Endothelial cell of umbilical vein (primary cell): Measurements from ENCODE around the gene TMEM109. TPM values are rescaled to one million over a fixed set of nuclear protein-coding genes. Genes with fewer than 3 reads are reported as not detected.

Experiments used
- BruUV-seq: library from RNA; stranded (reverse); fragments of 400-500 nt; replicated peaks from 2 replicates; lab custom pipeline; 2021; lab: Mats Ljungman, UMichigan
- CTCF ChIA-PET: fragments of 300-600, 350-600 bp; sonication (Branson Sonifier 250); formaldehyde crosslinking; loops from one replicate; lab custom pipeline; 2021; ENCODE audit warnings: antibody characterized with exemption, inconsistent platforms; lab: Charles Lee
- POLR2A ChIA-PET: fragments of 300-600, 350-600 bp; sonication (Branson Sonifier 250); formaldehyde crosslinking; loops from one replicate; lab custom pipeline; 2021; ENCODE audit warnings: antibody characterized with exemption, inconsistent platforms; lab: Charles Lee
- DNase-seq: peaks from one replicate; pipeline ENCODE4 v3.0.0-alpha.2; 2011; ENCODE audit warnings: low read depth, low spot score
- FAIRE-seq: peaks from 2 replicates; lab custom pipeline; 2011; peaks lifted over from hg19 to GRCh38; lab: Jason Lieb, UNC
- H2AFZ ChIP-seq: 2 replicates; pipeline ENCODE4 v1.6.0; 2012; ENCODE audit warnings: low read depth, low read length, control low read depth, inconsistent platforms
- H3K27ac ChIP-seq: 2 replicates; pipeline ENCODE4 v1.5.1; 2011; ENCODE audit warnings: low read depth, mild to moderate bottlenecking, control low read depth, low read length, moderate library complexity; ENCODE audit not compliant: insufficient read depth
- H3K27me3 ChIP-seq, 2 experiments: 2 replicates each; pipeline versions ENCODE4 v1.6.0 to v1.6.1; 2011; ENCODE audit warnings: low read length in 2 of 2, mixed read lengths in 1 of 2; ENCODE audit not compliant: control insufficient read depth in 2 of 2, insufficient read depth in 2 of 2
- H3K36me3 ChIP-seq, 2 experiments: 2 replicates in 1 of 2; 3 replicates in 1 of 2; pipeline ENCODE4 v1.5.1; 2011; ENCODE audit warnings: low read length in 2 of 2, mild to moderate bottlenecking in 1 of 2, moderate library complexity in 1 of 2; ENCODE audit not compliant: control insufficient read depth in 2 of 2, insufficient read depth in 2 of 2; ENCODE audit errors: extremely low read depth in 1 of 2
- H3K4me1 ChIP-seq: 3 replicates; pipeline ENCODE4 v1.5.1; 2011; ENCODE audit warnings: mild to moderate bottlenecking, low read length; ENCODE audit not compliant: control insufficient read depth, insufficient read depth; ENCODE audit errors: extremely low read depth
- H3K4me2 ChIP-seq: 2 replicates; pipeline ENCODE4 v1.6.1; 2011; ENCODE audit warnings: low read length, control low read depth, mixed read lengths; ENCODE audit not compliant: insufficient read depth
- H3K4me3 ChIP-seq, 3 experiments: fragments of 200-600 bp in 1 of 3; sonication (generic), shearing (Covaris generic) in 1 of 3; replicated peaks in 1 of 3; 2 replicates each; pipeline ENCODE4 v1.5.1; 2011 to 2016; ENCODE audit warnings: control low read depth in 3 of 3, low read length in 3 of 3, mild to moderate bottlenecking in 2 of 3, inconsistent platforms in 1 of 3, low read depth in 1 of 3, moderate library complexity in 1 of 3; ENCODE audit not compliant: insufficient read depth in 1 of 3
- H3K79me2 ChIP-seq: 2 replicates; pipeline ENCODE4 v1.6.0; 2012; ENCODE audit warnings: low read length, inconsistent platforms; ENCODE audit not compliant: control insufficient read depth, insufficient read depth
- H3K9ac ChIP-seq: replicated peaks from 2 replicates; pipeline ENCODE3; 2011; ENCODE audit warnings: low read length, control low read depth; ENCODE audit not compliant: insufficient read depth; ENCODE audit errors: extremely low read depth
- H3K9me1 ChIP-seq: replicated peaks from 3 replicates; pipeline ENCODE4 v1.6.0; 2011; ENCODE audit warnings: mild to moderate bottlenecking, low read length; ENCODE audit not compliant: control insufficient read depth, insufficient read depth; ENCODE audit errors: extremely low read depth
- H3K9me3 ChIP-seq: replicated peaks from 2 replicates; pipeline ENCODE4 v1.5.1; 2012; ENCODE audit warnings: low read length, inconsistent platforms; ENCODE audit not compliant: control insufficient read depth, insufficient read depth
- H4K20me1 ChIP-seq: replicated peaks from 2 replicates; pipeline ENCODE3; 2011; ENCODE audit warnings: mild to moderate bottlenecking, low read length; ENCODE audit not compliant: control insufficient read depth, insufficient read depth; ENCODE audit errors: extremely low read depth
- CTCF ChIP-seq, 2 donors: IDR thresholded peaks; 1 replicate in 1 of 2; 2 replicates in 1 of 2; pipeline ENCODE4 v1.5.1; 2011; ENCODE audit warnings: low read length in 2 of 2, mild to moderate bottlenecking in 2 of 2, moderate library complexity in 2 of 2, control low read depth in 1 of 2, inconsistent platforms in 1 of 2, low read depth in 1 of 2; ENCODE audit not compliant: insufficient read depth in 1 of 2; ENCODE audit errors: extremely low read depth in 1 of 2
- EZH2 ChIP-seq: IDR thresholded peaks from 2 replicates; pipeline ENCODE4 v1.6.1; 2012; ENCODE audit warnings: borderline replicate concordance, low read depth, mild to moderate bottlenecking, moderate library complexity, low read length, inconsistent platforms; ENCODE audit not compliant: severe bottlenecking
- FOS ChIP-seq: IDR thresholded peaks from 2 replicates; pipeline ENCODE4 v1.6.1; 2011; ENCODE audit warnings: mild to moderate bottlenecking, low read length, moderate library complexity, borderline replicate concordance; ENCODE audit not compliant: insufficient read depth
- GATA2 ChIP-seq: IDR thresholded peaks from 2 replicates; pipeline ENCODE4 v1.7.0; 2011; ENCODE audit warnings: low read depth, mild to moderate bottlenecking, moderate library complexity, mixed read lengths, low read length; ENCODE audit not compliant: insufficient read length, insufficient read depth
- JUN ChIP-seq: IDR thresholded peaks from 2 replicates; pipeline ENCODE4 v1.6.1; 2011; ENCODE audit warnings: borderline replicate concordance, low read depth; ENCODE audit not compliant: insufficient read length, insufficient read depth
- MAX ChIP-seq: IDR thresholded peaks from 2 replicates; pipeline ENCODE4 v1.6.1; 2011; ENCODE audit not compliant: insufficient read depth, insufficient read length
- POLR2A ChIP-seq: IDR thresholded peaks from 2 replicates; pipeline ENCODE4 v1.6.1; 2012; ENCODE audit warnings: low read depth, mild to moderate bottlenecking, control low read depth, low read length
- POLR2AphosphoS5 ChIP-seq: IDR thresholded peaks from 2 replicates; pipeline ENCODE4 v1.6.1; 2012; ENCODE audit warnings: low read depth, mild to moderate bottlenecking, control low read depth, low read length, moderate library complexity; ENCODE audit not compliant: insufficient read depth
- dilution Hi-C: fragments of 300-500 bp; cut with MboI; formaldehyde crosslinking; loops from one replicate; pipeline ENCODE4 v1.15.0; 2019; ENCODE audit warnings: low sequenced_read_pairs; ENCODE audit not compliant: extremely low pct_ligation_motif_present
- intact Hi-C: fragments of 100-400 bp; cut with micrococcal nuclease; formaldehyde crosslinking; loops from one replicate; pipeline ENCODE4 v1.10.0; 2022
- polyA plus RNA-seq, 4 experiments: library from polyadenylated mRNA; depleted of rRNA in 3 of 4; stranded (reverse) in 3 of 4; unstranded in 1 of 4; fragments of >200 nt; gene quantifications; 2 replicates each; pipeline versions ENCODE4 v1.2.1 to v1.2.3, GENCODE V29; 2011 to 2012; ENCODE audit warnings: missing spikeins in 1 of 4
- total RNA-seq: library from RNA; stranded (reverse); gene quantifications from 2 replicates; pipeline ENCODE4 v1.2.3, GENCODE V29; 2021

Gene TMEM109
- total and polyA plus RNA-seq, 2 donors (not counting 3 experiments of a cell fraction or from before 2014, with no cell fraction given) = 143 to 192 TPM

- peak overlapping the region; percentile 94 for H3K4me2 ChIP-seq
- no peaks in the 10 kb centered on the region for H3K9me3 ChIP-seq
- intact Hi-C loops = loop anchor here (1.0 to 10.0 kb wide), 3 partner anchors 9 to 219 kb away; partner anchors contain the start of genes CCDC86 and TMEM132A
- H3K4me1 ChIP-seq = peaks cover 46% of the 10 kb centered on the region
- peak overlapping the region; percentile 43 to 79 (median 76) for H3K4me3 ChIP-seq
- H3K36me3 ChIP-seq = peaks cover 0 to under 1% of the 10 kb centered on the region in 2 experiments
- CTCF ChIA-PET = interaction anchor here (0.8 to 4.8 kb wide), 14 partner anchors 9 to 271 kb away, joined by 3 to 32 read pairs (median 5); partner anchors contain the start of gene TMEM132A
- no peaks in the 10 kb centered on the region for H4K20me1 ChIP-seq
- DNase-seq (peak; percentile 77), FAIRE-seq (peak; percentile 79)
- no peaks in the 10 kb centered on the region for H3K27me3 ChIP-seq
- POLR2A ChIA-PET = interaction anchor here (1.5 kb wide), 1 partner anchor 16 kb away, joined by 4 read pairs; no protein-coding TSS in a partner anchor
- dilution Hi-C loops = no loop called here
- H3K9ac ChIP-seq = peak overlapping the region; percentile 74
- TSS peak; percentile 37 for BruUV-seq
- peaks cover 51% of the 10 kb centered on the region for H3K79me2 ChIP-seq
- TF ChIP-seq JUN (peak; percentile 9), GATA2 (no peak), POLR2AphosphoS5 (no peak), POLR2A (no peak), MAX (no peak), FOS (peak; percentile 72), CTCF (IDR thresholded peaks at IDR 0.05; ENCODE audit: extremely low read depth in 1 of 2, insufficient read depth in 1 of 2, low read depth in 1 of 2, low read length in 2 of 2) (peak; percentile 15 to 38), EZH2 (no peak)
- H2AFZ ChIP-seq = peak overlapping the region; percentile 10
- peak overlapping the region; percentile 65 for H3K27ac ChIP-seq
- no peaks in the 10 kb centered on the region for H3K9me1 ChIP-seq
These were observed 1.4 kb downstream of the TMEM109 start for GRCh38 chr11:60915248-60915914.
